HEK293 (cell line): ENCODE measurements around the gene TRPV2.

Source experiments
- CTCF ChIP-seq: fragments of 450-650 bp; formaldehyde crosslinking; IDR thresholded peaks from 2 replicates; pipeline ENCODE4 v1.5.1; 2016; ENCODE audit warnings: missing biosample characterization, missing genetic modification characterization
- INSM2 ChIP-seq: fragments of 450-650 bp; formaldehyde crosslinking; IDR thresholded peaks from 2 replicates; pipeline ENCODE4 v1.5.1; 2016; ENCODE audit warnings: missing biosample characterization, missing genetic modification characterization
- KLF7 ChIP-seq: fragments of 450-650 bp; formaldehyde crosslinking; IDR thresholded peaks from 2 replicates; pipeline ENCODE4 v1.5.1; 2016; ENCODE audit warnings: missing biosample characterization, missing genetic modification characterization, borderline replicate concordance
- OSR2 ChIP-seq: fragments of 450-650 bp; formaldehyde crosslinking; IDR thresholded peaks from 2 replicates; pipeline ENCODE4 v1.5.1; 2016; ENCODE audit warnings: missing biosample characterization, missing genetic modification characterization
- PRDM1 ChIP-seq: fragments of 450-650 bp; formaldehyde crosslinking; IDR thresholded peaks from 2 replicates; pipeline ENCODE4; 2016; ENCODE audit warnings: missing biosample characterization, missing genetic modification characterization
- SCRT2 ChIP-seq: fragments of 450-650 bp; formaldehyde crosslinking; IDR thresholded peaks from 2 replicates; pipeline ENCODE4 v1.5.1; 2016; ENCODE audit warnings: missing biosample characterization, missing genetic modification characterization
- ZBTB17 ChIP-seq: fragments of 450-650 bp; formaldehyde crosslinking; IDR thresholded peaks from 2 replicates; pipeline ENCODE4 v1.5.1; 2016; ENCODE audit warnings: missing biosample characterization, missing genetic modification characterization
- ZBTB49 ChIP-seq: fragments of 450-650 bp; formaldehyde crosslinking; IDR thresholded peaks from 2 replicates; pipeline ENCODE4 v1.5.1; 2016; ENCODE audit warnings: missing biosample characterization, missing genetic modification characterization, low read depth
- ZFP41 ChIP-seq: fragments of 450-650 bp; formaldehyde crosslinking; IDR thresholded peaks from 2 replicates; pipeline ENCODE4 v1.5.1; 2016; ENCODE audit warnings: missing biosample characterization, missing genetic modification characterization, borderline replicate concordance
- ZNF121 ChIP-seq: fragments of 450-650 bp; formaldehyde crosslinking; IDR thresholded peaks from 2 replicates; pipeline ENCODE4 v1.5.1; 2016; ENCODE audit warnings: missing biosample characterization, missing genetic modification characterization
- ZNF157 ChIP-seq: fragments of 450-650 bp; formaldehyde crosslinking; IDR thresholded peaks from 2 replicates; pipeline ENCODE4 v1.5.1; 2016; ENCODE audit warnings: missing biosample characterization, missing genetic modification characterization
- ZNF169 ChIP-seq: fragments of 450-650 bp; formaldehyde crosslinking; IDR thresholded peaks from 2 replicates; pipeline ENCODE4 v1.5.1; 2016; ENCODE audit warnings: missing biosample characterization, missing genetic modification characterization
- ZNF18 ChIP-seq: fragments of 450-650 bp; formaldehyde crosslinking; IDR thresholded peaks from 2 replicates; pipeline ENCODE4 v1.5.1; 2016; ENCODE audit warnings: missing biosample characterization, missing genetic modification characterization
- ZNF184 ChIP-seq: fragments of 450-650 bp; IDR thresholded peaks from 2 replicates; pipeline ENCODE4 v1.5.1; 2018; ENCODE audit warnings: missing biosample characterization, mild to moderate bottlenecking, missing genetic modification characterization
- ZNF341 ChIP-seq: fragments of 450-650 bp; formaldehyde crosslinking; IDR thresholded peaks from 2 replicates; pipeline ENCODE4; 2016; ENCODE audit warnings: low read depth, missing biosample characterization, missing genetic modification characterization
- ZNF350 ChIP-seq: fragments of 450-650 bp; formaldehyde crosslinking; IDR thresholded peaks from 2 replicates; pipeline ENCODE4 v1.5.0; 2017; ENCODE audit warnings: missing biosample characterization, mild to moderate bottlenecking, missing genetic modification characterization
- ZNF391 ChIP-seq: fragments of 450-650 bp; formaldehyde crosslinking; IDR thresholded peaks from 2 replicates; pipeline ENCODE4 v1.5.1; 2016; ENCODE audit warnings: low read depth, missing biosample characterization, missing genetic modification characterization, borderline replicate concordance
- ZNF473 ChIP-seq: fragments of 450-650 bp; formaldehyde crosslinking; IDR thresholded peaks from 2 replicates; pipeline ENCODE4 v1.5.1; 2017; ENCODE audit warnings: missing biosample characterization, missing genetic modification characterization
- ZNF48 ChIP-seq: fragments of 450-650 bp; formaldehyde crosslinking; IDR thresholded peaks from 2 replicates; pipeline ENCODE4 v1.5.1; 2016; ENCODE audit warnings: missing biosample characterization, missing genetic modification characterization
- ZNF510 ChIP-seq: fragments of 450-650 bp; formaldehyde crosslinking; IDR thresholded peaks from 2 replicates; pipeline ENCODE4 v1.5.1; 2018; ENCODE audit warnings: mild to moderate bottlenecking, missing genetic modification characterization, missing biosample characterization; ENCODE audit not compliant: insufficient replicate concordance
- ZNF555 ChIP-seq: fragments of 450-650 bp; formaldehyde crosslinking; conservative IDR thresholded peaks from 2 replicates; pipeline ENCODE4 v1.5.1; 2017; ENCODE audit warnings: missing biosample characterization, mild to moderate bottlenecking, missing genetic modification characterization, inconsistent platforms
- ZNF558 ChIP-seq: fragments of 450-650 bp; formaldehyde crosslinking; IDR thresholded peaks from 2 replicates; pipeline ENCODE4 v1.5.1; 2016; ENCODE audit warnings: missing biosample characterization, missing genetic modification characterization
- ZNF571 ChIP-seq: fragments of 450-650 bp; formaldehyde crosslinking; IDR thresholded peaks from 2 replicates; pipeline ENCODE4 v1.5.0; 2017; ENCODE audit warnings: missing biosample characterization, missing genetic modification characterization
- ZNF580 ChIP-seq: fragments of 450-650 bp; formaldehyde crosslinking; IDR thresholded peaks from 2 replicates; pipeline ENCODE4 v1.5.1; 2016; ENCODE audit warnings: missing biosample characterization, missing genetic modification characterization
- ZNF624 ChIP-seq: fragments of 450-650 bp; formaldehyde crosslinking; IDR thresholded peaks from 2 replicates; pipeline ENCODE4 v1.5.1; 2017; ENCODE audit warnings: missing biosample characterization, missing genetic modification characterization
- ZNF654 ChIP-seq: fragments of 450-650 bp; formaldehyde crosslinking; IDR thresholded peaks from 2 replicates; pipeline ENCODE4 v1.5.1; 2016; ENCODE audit warnings: low read depth, missing biosample characterization, missing genetic modification characterization
- ZNF664 ChIP-seq: fragments of 450-650 bp; formaldehyde crosslinking; IDR thresholded peaks from 2 replicates; pipeline ENCODE4 v1.5.1; 2016; ENCODE audit warnings: missing biosample characterization, missing genetic modification characterization
- ZNF704 ChIP-seq: fragments of 450-650 bp; formaldehyde crosslinking; IDR thresholded peaks from 2 replicates; pipeline ENCODE4 v1.5.1; 2016; ENCODE audit warnings: missing biosample characterization, missing genetic modification characterization

The TRPV2 gene

GRCh38 chr17:16407911-16408588, 7.3 kb upstream of the TRPV2 start (continued):
- TF ChIP-seq ZNF184 (tag by site-specific recombination), result 0 out of 2 replicates have a peak, but pooled peaks have one; percentile 73
- TF ChIP-seq ZNF350 (tag by site-specific recombination), result no peak
- no peak for TF ChIP-seq ZBTB49 (tag by site-specific recombination)
- TF ChIP-seq ZNF510 (tag by site-specific recombination), result no peak
- TF ChIP-seq ZNF18 (tag by site-specific recombination), result no peak
- no peak for TF ChIP-seq ZNF121 (tag by site-specific recombination)
- TF ChIP-seq ZNF473 (tag by site-specific recombination), result no peak
- TF ChIP-seq ZNF391 (tag by site-specific recombination), result no peak
- TF ChIP-seq ZNF555 (tag by site-specific recombination), result no peak
- no peak for TF ChIP-seq ZFP41 (tag by site-specific recombination)
- no peak for TF ChIP-seq KLF7 (tag by site-specific recombination)
- TF ChIP-seq ZNF157 (tag by site-specific recombination), result no peak
- no peak for TF ChIP-seq ZNF341 (tag by site-specific recombination)
- TF ChIP-seq ZNF169 (tag by site-specific recombination), result no peak
- TF ChIP-seq ZNF704 (tag by site-specific recombination), result no peak
- no peak for TF ChIP-seq ZNF571 (tag by site-specific recombination)
- no peak for TF ChIP-seq CTCF (tag by site-specific recombination)
- no peak for TF ChIP-seq ZNF580 (tag by site-specific recombination)
- no peak for TF ChIP-seq OSR2 (tag by site-specific recombination)
- no peak for TF ChIP-seq ZNF654 (tag by site-specific recombination)
- TF ChIP-seq ZNF664 (tag by site-specific recombination), result no peak
- TF ChIP-seq ZBTB17 (tag by site-specific recombination), result peak; percentile 47; the same call in 1 of the 2 replicates
- TF ChIP-seq ZNF558, result no peak
- no peak for TF ChIP-seq ZNF624 (tag by site-specific recombination)
- TF ChIP-seq ZNF48, result no peak
- TF ChIP-seq INSM2 (tag by site-specific recombination), result no peak
- TF ChIP-seq SCRT2 (tag by site-specific recombination), result no peak
- no peak for TF ChIP-seq PRDM1
